A549 (cell line): Measurements from ENCODE around the gene MAPRE3. TPM values are rescaled to one million over a fixed set of nuclear protein-coding genes. Genes with fewer than 3 reads are reported as not detected.

Source experiments
- ATAC-seq, 2 experiments: fragments of 200-7000 bp in 1 of 2; fragments of >200 bp in 1 of 2; cut with Nextera tagmentation in 1 of 2; cut with Tn5 transposase in 1 of 2; 3 replicates each; pipeline versions ENCODE4 v1.8.0 to v1.9.1; 2018 to 2020; ENCODE audit warnings: mild to moderate bottlenecking in 1 of 2, moderate library complexity in 1 of 2
- CTCF ChIA-PET: fragments of 300-600 bp; sonication (Branson Sonifier 250); formaldehyde crosslinking; extraction: SDS; loops from one replicate; lab custom pipeline; 2021; ENCODE audit warnings: antibody characterized with exemption, inconsistent platforms; lab: Yijun Ruan, JAX
- POLR2A ChIA-PET: fragments of 350-600 bp; formaldehyde crosslinking; extraction: SDS; loops from one replicate; lab custom pipeline; 2021; ENCODE audit warnings: antibody characterized with exemption, inconsistent platforms; lab: Yijun Ruan, JAX
- DNase-seq, 2 experiments: peaks; one replicate each; pipeline versions ENCODE4 v3.0.0 to v3.0.0-alpha.2; 2011 to 2016; ENCODE audit warnings: low read depth in 1 of 2, low spot score in 1 of 2
- FAIRE-seq: peaks from 2 replicates; lab custom pipeline; 2011; peaks lifted over from hg19 to GRCh38; lab: Jason Lieb, UNC
- H3K27ac ChIP-seq, 2 experiments: fragments of >200 bp; sonication (Bioruptor Twin); formaldehyde crosslinking; 3 replicates each; pipeline ENCODE4 v1.5.1; 2016 to 2017
- H3K4me1 ChIP-seq: fragments of >200 bp; sonication (Bioruptor Twin); formaldehyde crosslinking; 3 replicates; pipeline ENCODE4 v1.6.1; 2016
- H3K4me2 ChIP-seq: fragments of >200 bp; sonication (Bioruptor Twin); formaldehyde crosslinking; 3 replicates; pipeline ENCODE4 v1.6.1; 2016
- H3K4me3 ChIP-seq: fragments of >200 bp; sonication (Bioruptor Twin); formaldehyde crosslinking; 3 replicates; pipeline ENCODE4 v1.5.1; 2016
- H3K9me3 ChIP-seq: fragments of >200 bp; sonication (Bioruptor Twin); formaldehyde crosslinking; 3 replicates; pipeline ENCODE4 v1.6.1; 2016
- CBX8 ChIP-seq: fragments of 200-600 bp; sonication (generic); IDR thresholded peaks from 2 replicates; pipeline ENCODE4 v1.6.1; 2016
- CHD4 ChIP-seq: fragments of 200-600 bp; sonication (generic); IDR thresholded peaks from 2 replicates; pipeline ENCODE4 v1.6.1; 2016; ENCODE audit warnings: antibody characterized with exemption, mild to moderate bottlenecking, borderline replicate concordance
- EHF ChIP-seq: fragments of 250-450 bp; sonication (Bioruptor Pico); IDR thresholded peaks from 2 replicates; pipeline ENCODE4 v1.5.0; 2020; ENCODE audit warnings: mild to moderate bottlenecking
- EHMT2 ChIP-seq: fragments of 200-600 bp; sonication (generic); IDR thresholded peaks from 2 replicates; pipeline ENCODE4 v1.6.1; 2016; ENCODE audit warnings: antibody characterized with exemption, low read depth, mild to moderate bottlenecking, moderate library complexity
- ELK1 ChIP-seq: fragments of 150-350 bp; IDR thresholded peaks from 2 replicates; pipeline ENCODE4 v1.6.1; 2014; ENCODE audit warnings: low read depth, mild to moderate bottlenecking, low read length
- FOSB ChIP-seq: fragments of 250-450 bp; sonication (Bioruptor Pico); IDR thresholded peaks from 2 replicates; pipeline ENCODE4 v1.5.0; 2020; ENCODE audit warnings: mild to moderate bottlenecking, moderate library complexity
- GATA3 ChIP-seq: IDR thresholded peaks from 2 replicates; pipeline ENCODE4 v1.6.1; 2012; ENCODE audit warnings: borderline replicate concordance
- MYC ChIP-seq: IDR thresholded peaks from 2 replicates; pipeline ENCODE4 v1.6.1; 2012; ENCODE audit warnings: mild to moderate bottlenecking, inconsistent platforms, low read length, improper control_type of control experiment, borderline replicate concordance
- NFE2L2 ChIP-seq: fragments of 150-350 bp; conservative IDR thresholded peaks from 2 replicates; pipeline ENCODE4 v1.6.1; 2014; ENCODE audit warnings: low read length
- NPAS2 ChIP-seq: fragments of 250-450 bp; sonication (Bioruptor Pico); IDR thresholded peaks from 2 replicates; pipeline ENCODE4 v1.8.0; 2022; ENCODE audit warnings: mild to moderate bottlenecking, moderate library complexity, borderline replicate concordance
- POLR2A ChIP-seq: IDR thresholded peaks from 2 replicates; pipeline ENCODE4 v1.6.1; 2012; ENCODE audit warnings: mild to moderate bottlenecking, low read length
- POLR2AphosphoS2 ChIP-seq: conservative IDR thresholded peaks from 2 replicates; pipeline ENCODE4 v1.6.1; 2012; ENCODE audit warnings: low read length, improper control_type of control experiment, inconsistent platforms
- RARB ChIP-seq: fragments of 250-450 bp; sonication (Bioruptor Pico); IDR thresholded peaks from 2 replicates; pipeline ENCODE4 v1.8.0; 2021; ENCODE audit warnings: mild to moderate bottlenecking, moderate library complexity
- RFX5 ChIP-seq: fragments of 450-650 bp; IDR thresholded peaks from 2 replicates; pipeline ENCODE4 v1.7.1; 2014; ENCODE audit warnings: antibody characterized with exemption, mild to moderate bottlenecking, moderate library complexity
- SREBF2 ChIP-seq: fragments of 450-650 bp; IDR thresholded peaks from 2 replicates; pipeline ENCODE4 v1.6.1; 2014; ENCODE audit warnings: mild to moderate bottlenecking, moderate library complexity
- TFCP2L1 ChIP-seq: fragments of 250-450 bp; sonication (Bioruptor Pico); IDR thresholded peaks from 2 replicates; pipeline ENCODE4 v1.5.0; 2021; ENCODE audit warnings: mild to moderate bottlenecking
- ZC3H11A ChIP-seq: fragments of 450-650 bp; IDR thresholded peaks from 2 replicates; pipeline ENCODE4 v1.6.1; 2014; ENCODE audit warnings: antibody characterized with exemption, mild to moderate bottlenecking
- ZNF302 ChIP-seq: fragments of 250-450 bp; sonication (Bioruptor Pico); IDR thresholded peaks from 2 replicates; pipeline ENCODE4 v1.9.0; 2021; ENCODE audit warnings: inconsistent platforms, mild to moderate bottlenecking, moderate library complexity
- ZSCAN20 ChIP-seq: fragments of 250-450 bp; sonication (Bioruptor Pico); IDR thresholded peaks from 2 replicates; pipeline ENCODE4 v1.8.0; 2022; ENCODE audit warnings: mild to moderate bottlenecking, moderate library complexity
- WGBS: methylation state at CpG from one replicate; pipeline ENCODE4 v1.1.6; 2017; ENCODE audit errors: missing lambda C conversion rate; 5-methylcytosine and 5-hydroxymethylcytosine counted together
- polyA plus RNA-seq, 4 experiments: library from polyadenylated mRNA; depleted of rRNA in 3 of 4; stranded (reverse); fragments of >200 nt; fragmentation: RNase III in 1 of 4; extraction: RNeasy Plus Mini Kit Qiagen cat#74134 plus additional on column Dnase treatment in 1 of 4; gene quantifications; 2 replicates in 3 of 4; 3 replicates in 1 of 4; pipeline ENCODE4 v1.2.3, GENCODE V29; 2011 to 2017
- TF ChIP-seq, protein P1 (sequence below): fragments of 250-450 bp; sonication (Bioruptor Pico); IDR thresholded peaks from 2 replicates; pipeline ENCODE4 v1.5.0; 2021; ENCODE audit warnings: mild to moderate bottlenecking, moderate library complexity, borderline replicate concordance
- TF ChIP-seq, protein P2 (sequence below): fragments of 250-450 bp; sonication (Bioruptor Pico); IDR thresholded peaks from 2 replicates; pipeline ENCODE4 v1.5.0; 2020; ENCODE audit warnings: low read depth, mild to moderate bottlenecking, moderate library complexity
- TF ChIP-seq, protein P3 (sequence below): IDR thresholded peaks from 2 replicates; pipeline ENCODE4 v1.6.1; 2012
- TF ChIP-seq, protein P4 (sequence below): fragments of >200 bp; sonication (Bioruptor Twin); formaldehyde crosslinking; IDR thresholded peaks from 3 replicates; pipeline ENCODE4 v1.5.1; 2016

Gene MAPRE3
- polyA plus RNA-seq, 2 of the 4 experiments (the other 2 are of a cell fraction): 12.1 to 21.5 TPM

DNA sequence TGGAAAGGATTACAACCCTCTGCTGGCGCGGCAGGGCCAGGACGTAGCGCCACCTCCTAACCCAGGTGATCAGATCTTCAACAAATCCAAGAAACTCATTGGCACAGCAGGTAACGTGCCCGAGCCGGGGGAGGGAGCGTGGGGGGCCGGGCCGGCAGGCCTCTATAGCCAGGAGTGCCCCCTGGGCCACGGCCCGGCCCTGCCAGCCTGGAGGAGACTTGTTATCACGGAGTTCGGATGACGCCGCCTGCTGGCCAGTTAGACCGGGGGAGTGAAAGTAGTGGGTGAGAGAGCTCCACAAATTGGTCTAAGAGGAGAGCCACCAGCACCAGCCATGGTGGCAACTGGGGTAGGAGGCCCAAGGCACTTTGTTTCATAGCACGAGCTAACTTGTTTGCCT is 53.8 kb downstream of the MAPRE3 start (continued):
- TF ChIP-seq ELK1 (no peak), POLR2A (no peak), EHMT2 (no peak), EHF (no peak), GATA3 (no peak)
- TF ChIP-seq, protein P1, sequence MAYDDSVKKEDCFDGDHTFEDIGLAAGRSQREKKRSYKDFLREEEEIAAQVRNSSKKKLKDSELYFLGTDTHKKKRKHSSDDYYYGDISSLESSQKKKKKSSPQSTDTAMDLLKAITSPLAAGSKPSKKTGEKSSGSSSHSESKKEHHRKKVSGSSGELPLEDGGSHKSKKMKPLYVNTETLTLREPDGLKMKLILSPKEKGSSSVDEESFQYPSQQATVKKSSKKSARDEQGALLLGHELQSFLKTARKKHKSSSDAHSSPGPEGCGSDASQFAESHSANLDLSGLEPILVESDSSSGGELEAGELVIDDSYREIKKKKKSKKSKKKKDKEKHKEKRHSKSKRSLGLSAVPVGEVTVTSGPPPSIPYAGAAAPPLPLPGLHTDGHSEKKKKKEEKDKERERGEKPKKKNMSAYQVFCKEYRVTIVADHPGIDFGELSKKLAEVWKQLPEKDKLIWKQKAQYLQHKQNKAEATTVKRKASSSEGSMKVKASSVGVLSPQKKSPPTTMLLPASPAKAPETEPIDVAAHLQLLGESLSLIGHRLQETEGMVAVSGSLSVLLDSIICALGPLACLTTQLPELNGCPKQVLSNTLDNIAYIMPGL: no peak

DNA sequence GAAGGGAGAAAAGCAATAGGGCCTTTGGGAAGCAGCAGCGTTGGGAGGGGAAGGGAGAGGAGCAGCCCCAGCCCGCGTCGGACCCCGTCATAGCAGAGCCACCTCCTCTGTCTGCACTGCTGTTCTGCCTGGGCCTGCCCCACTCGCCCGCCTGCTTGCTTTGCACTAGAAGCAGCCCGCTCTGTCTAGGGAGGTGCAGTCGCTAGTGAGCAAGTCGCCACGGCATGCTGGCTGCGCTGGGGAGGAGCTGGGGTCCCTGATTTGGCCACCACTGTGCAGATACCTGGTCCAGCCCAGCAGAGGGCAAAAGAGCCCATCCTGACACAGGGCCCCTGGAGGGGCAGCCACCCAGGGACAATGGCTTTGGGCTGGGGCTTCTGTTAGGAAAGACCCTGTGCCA is 54.4 kb downstream of the MAPRE3 start:
- CTCF ChIA-PET: interaction anchor here (0.7 to 7.6 kb wide), 15 partner anchors 8 to 191 kb away, joined by 3 to 65 read pairs (median 5); partner anchors contain the start of genes DPYSL5 and TMEM214
- DNase-seq (no peak), ATAC-seq (peak in 1 of 2 experiments; percentile 59; a peak in 3 of 6 replicates), FAIRE-seq (no peak)
- WGBS: 96% methylated on average over 12 of the region's 12 CpGs
- no peak overlapping the region for H3K4me3 ChIP-seq
- H3K27ac ChIP-seq: no peak overlapping the region
- H3K4me2 ChIP-seq: no peak overlapping the region
- no peaks in the 10 kb centered on the region for H3K9me3 ChIP-seq
- TF ChIP-seq MYC (no peak), TFCP2L1 (CRISPR knock-in tag) (no peak), CHD4 (no peak), FOSB (no peak), RARB (CRISPR knock-in tag) (no peak)
- TF ChIP-seq, protein P2, sequence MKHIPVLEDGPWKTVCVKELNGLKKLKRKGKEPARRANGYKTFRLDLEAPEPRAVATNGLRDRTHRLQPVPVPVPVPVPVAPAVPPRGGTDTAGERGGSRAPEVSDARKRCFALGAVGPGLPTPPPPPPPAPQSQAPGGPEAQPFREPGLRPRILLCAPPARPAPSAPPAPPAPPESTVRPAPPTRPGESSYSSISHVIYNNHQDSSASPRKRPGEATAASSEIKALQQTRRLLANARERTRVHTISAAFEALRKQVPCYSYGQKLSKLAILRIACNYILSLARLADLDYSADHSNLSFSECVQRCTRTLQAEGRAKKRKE (CRISPR knock-in tag): no peak
- TF ChIP-seq, protein P3, sequence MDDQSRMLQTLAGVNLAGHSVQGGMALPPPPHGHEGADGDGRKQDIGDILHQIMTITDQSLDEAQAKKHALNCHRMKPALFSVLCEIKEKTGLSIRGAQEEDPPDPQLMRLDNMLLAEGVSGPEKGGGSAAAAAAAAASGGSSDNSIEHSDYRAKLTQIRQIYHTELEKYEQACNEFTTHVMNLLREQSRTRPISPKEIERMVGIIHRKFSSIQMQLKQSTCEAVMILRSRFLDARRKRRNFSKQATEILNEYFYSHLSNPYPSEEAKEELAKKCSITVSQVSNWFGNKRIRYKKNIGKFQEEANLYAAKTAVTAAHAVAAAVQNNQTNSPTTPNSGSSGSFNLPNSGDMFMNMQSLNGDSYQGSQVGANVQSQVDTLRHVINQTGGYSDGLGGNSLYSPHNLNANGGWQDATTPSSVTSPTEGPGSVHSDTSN: no peak
- TF ChIP-seq, protein P4, sequence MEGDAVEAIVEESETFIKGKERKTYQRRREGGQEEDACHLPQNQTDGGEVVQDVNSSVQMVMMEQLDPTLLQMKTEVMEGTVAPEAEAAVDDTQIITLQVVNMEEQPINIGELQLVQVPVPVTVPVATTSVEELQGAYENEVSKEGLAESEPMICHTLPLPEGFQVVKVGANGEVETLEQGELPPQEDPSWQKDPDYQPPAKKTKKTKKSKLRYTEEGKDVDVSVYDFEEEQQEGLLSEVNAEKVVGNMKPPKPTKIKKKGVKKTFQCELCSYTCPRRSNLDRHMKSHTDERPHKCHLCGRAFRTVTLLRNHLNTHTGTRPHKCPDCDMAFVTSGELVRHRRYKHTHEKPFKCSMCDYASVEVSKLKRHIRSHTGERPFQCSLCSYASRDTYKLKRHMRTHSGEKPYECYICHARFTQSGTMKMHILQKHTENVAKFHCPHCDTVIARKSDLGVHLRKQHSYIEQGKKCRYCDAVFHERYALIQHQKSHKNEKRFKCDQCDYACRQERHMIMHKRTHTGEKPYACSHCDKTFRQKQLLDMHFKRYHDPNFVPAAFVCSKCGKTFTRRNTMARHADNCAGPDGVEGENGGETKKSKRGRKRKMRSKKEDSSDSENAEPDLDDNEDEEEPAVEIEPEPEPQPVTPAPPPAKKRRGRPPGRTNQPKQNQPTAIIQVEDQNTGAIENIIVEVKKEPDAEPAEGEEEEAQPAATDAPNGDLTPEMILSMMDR: no peak
- H3K4me1 ChIP-seq: peaks cover 26% of the 10 kb centered on the region
- POLR2A ChIA-PET: no interaction called here

- H3K27ac ChIP-seq: no peak overlapping the region
- ChIA-PET CTCF (interaction anchor here (0.8 to 7.6 kb wide), 17 partner anchors 8 to 191 kb away, joined by 3 to 65 read pairs (median 5); partner anchors contain the start of genes DPYSL5 and TMEM214), POLR2A (no interaction called here)
- DNase-seq (no peak), FAIRE-seq (no peak), ATAC-seq (no peak)
- peaks cover 21% of the 10 kb centered on the region; the same call in 2 of the 3 replicates for H3K4me1 ChIP-seq
- H3K4me2 ChIP-seq: no peak overlapping the region
- TF ChIP-seq POLR2AphosphoS2: no peak
- no peak for TF ChIP-seq NFE2L2
- TF ChIP-seq ZNF302: no peak
- no peak for TF ChIP-seq RFX5
- TF ChIP-seq SREBF2: no peak
- TF ChIP-seq CBX8: no peak
- no peak for TF ChIP-seq ZC3H11A
- TF ChIP-seq NPAS2 (CRISPR knock-in tag): no peak
- no peak for TF ChIP-seq EHF
- TF ChIP-seq, protein P2 (CRISPR knock-in tag): no peak
- TF ChIP-seq GATA3: no peak
- no peak for TF ChIP-seq ZSCAN20 (CRISPR knock-in tag)
- no peaks in the 10 kb centered on the region for H3K9me3 ChIP-seq
- H3K4me3 ChIP-seq: no peak overlapping the region
- WGBS: 90% methylated on average over 13 of the region's 13 CpGs
Measured at GRCh38 chr2:27025281-27025800, 54.9 kb downstream of the MAPRE3 start.
